Stimulated activated CD8-positive, alpha-beta memory T cell treated with anti-CD3 and anti-CD28 coated beads, Interleukin-2, amount 100 ng/mL, for 48 hours (primary cell): ENCODE results near the gene CDX2.

Source experiments
- DNase-seq, 2 donors: peaks; one replicate each; pipeline ENCODE4 v3.0.0-alpha.2; 2020; ENCODE audit warnings: low read depth in 2 of 2

CDX2 gene

GRCh38 chr13:27928805-27929753, 40.0 kb downstream of the CDX2 start:
- DNase-seq: no peak

GRCh38 chr13:27928353-27928804, 40.7 kb downstream of the CDX2 start:
- no peak for DNase-seq

- DNase-seq: no peak
These were observed 41.4 kb downstream of the CDX2 start for GRCh38 chr13:27927444-27928352.

DNA sequence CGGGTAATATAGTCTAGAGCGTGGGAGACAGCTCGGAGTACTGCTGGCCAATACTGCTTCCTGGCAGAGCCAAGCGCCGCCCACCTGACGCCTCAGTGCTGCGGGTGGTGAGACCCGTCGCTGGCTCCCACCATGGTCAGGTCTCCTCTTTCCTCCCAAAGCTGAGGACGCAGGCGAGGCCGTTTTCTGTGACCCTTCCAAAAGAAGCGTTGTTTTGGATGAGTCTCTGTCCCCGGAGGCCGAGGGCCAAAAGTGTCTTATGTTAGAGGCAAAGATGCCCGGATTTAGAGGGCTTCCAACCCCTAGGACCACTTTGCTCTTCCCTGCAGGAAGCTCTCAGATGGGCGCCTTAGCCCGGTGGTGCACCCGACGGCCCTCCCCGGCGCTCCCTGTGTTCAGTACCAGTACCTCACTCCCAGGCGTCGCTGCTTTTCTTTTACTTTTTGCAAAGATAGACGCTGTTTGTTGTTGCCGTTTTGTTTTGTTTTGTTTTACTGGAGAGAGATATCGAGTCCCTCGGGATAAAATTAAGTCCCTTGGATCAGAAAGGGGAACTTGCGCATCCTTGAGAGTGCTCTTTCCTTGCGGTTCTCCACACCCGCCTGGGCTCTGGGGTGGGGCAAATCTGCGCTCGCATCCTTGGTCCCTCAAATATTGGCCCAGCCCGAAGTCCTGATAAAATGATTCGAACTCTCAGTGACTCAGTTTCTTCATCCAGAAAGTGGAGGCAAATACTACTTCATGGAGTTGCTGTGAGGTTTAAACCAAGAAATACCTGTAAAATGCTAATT, 42.3 kb downstream of the CDX2 start:
- DNase-seq: no peak

GRCh38 chr13:27925220-27925991, 43.7 kb downstream of the CDX2 start:
- DNase-seq: no peak

DNA sequence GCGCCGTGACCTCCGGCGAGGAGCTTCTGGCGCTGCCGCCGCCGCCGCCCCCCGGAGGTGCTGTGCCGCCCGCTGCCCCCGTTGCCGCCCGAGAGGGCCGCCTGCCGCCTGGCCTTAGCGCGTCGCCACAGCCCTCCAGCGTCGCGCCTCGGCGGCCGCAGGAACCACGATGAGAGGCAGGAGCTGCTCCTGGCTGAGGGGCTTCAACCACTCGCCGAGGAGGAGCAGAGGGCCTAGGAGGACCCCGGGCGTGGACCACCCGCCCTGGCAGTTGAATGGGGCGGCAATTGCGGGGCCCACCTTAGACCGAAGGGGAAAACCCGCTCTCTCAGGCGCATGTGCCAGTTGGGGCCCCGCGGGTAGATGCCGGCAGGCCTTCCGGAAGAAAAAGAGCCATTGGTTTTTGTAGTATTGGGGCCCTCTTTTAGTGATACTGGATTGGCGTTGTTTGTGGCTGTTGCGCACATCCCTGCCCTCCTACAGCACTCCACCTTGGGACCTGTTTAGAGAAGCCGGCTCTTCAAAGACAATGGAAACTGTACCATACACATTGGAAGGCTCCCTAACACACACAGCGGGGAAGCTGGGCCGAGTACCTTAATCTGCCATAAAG, 44.5 kb downstream of the CDX2 start:
- DNase-seq: no peak

GRCh38 chr13:27923794-27924528, 45.2 kb downstream of the CDX2 start:
- DNase-seq: no peak

- no peak for DNase-seq
These were observed 46.1 kb downstream of the CDX2 start for GRCh38 chr13:27922883-27923612.

DNA sequence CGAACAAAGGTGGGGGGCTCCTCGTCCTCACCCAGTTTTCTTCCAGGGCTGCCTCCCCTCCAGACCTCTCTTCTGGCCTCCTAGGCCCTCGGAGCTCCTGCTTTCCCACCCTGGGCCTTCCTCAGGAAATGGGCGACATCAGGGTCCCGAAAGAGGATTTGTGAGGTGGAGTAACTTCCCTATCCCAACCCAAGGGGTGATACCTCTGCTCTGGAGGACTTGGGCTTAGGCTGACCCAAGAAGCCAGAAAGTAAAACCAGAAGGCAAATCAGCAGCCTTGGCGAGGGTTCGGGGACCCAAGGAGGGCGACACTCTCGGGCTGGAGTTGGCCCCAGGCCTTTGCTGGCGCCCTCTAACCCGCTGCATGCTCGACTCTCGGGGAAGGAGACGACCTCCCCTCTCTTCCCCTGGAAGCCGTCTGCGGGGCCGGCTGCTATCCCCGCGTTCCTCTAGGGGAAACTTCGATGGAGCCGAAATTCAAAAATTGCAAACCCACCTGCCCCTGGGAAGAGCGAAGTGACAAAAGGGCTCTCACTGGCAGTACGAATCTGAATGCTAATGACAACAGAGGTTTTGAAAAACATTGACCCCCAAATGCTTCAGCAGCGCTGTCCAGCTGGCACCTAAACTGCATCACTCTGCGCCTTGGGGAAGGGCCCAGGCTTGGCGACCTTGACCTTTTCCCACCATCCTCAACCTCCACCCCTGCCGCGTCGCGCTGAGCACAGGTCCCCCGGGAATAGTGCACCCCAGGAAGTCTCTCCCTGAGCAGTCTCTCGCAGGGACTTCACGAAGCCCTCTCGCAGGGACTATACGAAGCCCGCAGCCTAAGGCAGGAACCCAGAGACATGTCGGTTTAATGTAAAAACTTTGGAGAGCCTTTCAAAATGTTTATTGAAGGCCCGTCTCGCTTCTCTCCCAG, 46.9 kb downstream of the CDX2 start:
- no peak for DNase-seq

GRCh38 chr13:27921421-27921960, 47.6 kb downstream of the CDX2 start:
- no peak for DNase-seq

DNA sequence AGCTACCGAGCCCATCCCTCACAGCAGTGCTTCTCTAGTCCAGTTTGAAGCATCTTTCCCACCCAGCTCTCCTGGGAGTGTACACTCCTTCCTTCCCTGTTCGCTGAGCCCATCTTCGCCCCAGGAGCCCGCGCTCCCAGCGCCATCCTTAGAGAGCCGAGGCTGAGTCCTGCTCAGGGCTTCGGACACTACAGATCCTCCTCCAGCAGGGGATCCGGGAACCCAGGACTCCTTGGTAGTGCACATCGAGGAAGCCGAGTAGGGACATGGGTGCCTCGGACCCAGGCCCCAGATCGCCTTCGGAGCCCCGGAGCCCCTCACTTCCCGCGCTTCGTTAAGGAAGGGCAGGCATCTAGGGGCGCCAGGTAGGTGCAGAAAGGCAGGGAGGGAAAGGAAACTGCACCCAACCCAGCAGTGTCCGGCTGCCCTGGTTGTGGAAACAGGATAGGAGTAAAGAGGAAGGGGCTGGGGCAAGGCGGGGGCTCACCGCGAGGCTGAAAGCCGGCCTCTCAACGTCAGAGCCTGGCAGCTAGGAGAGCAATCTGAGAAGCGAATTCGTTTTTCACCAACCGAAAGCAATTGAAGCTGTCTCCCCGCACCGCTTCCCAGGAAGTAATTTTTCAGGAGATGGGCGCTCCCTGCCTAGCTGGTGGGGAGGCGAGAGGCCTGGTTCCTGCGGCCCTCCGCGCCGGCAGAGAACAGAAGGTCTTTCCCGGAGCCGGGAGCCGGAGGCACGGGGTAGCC, 48.3 kb downstream of the CDX2 start:
- DNase-seq: no peak

GRCh38 chr13:27919934-27920676, 49.0 kb downstream of the CDX2 start, which contains the start of gene PDX1:
PDX1 (plus strand) TSS chr13:27920000; CDS start chr13:27920139, 139 bp downstream.
- peak in 1 of 2 donors; percentile 41 for DNase-seq

- no peak for DNase-seq
These were observed 49.5 kb downstream of the CDX2 start for GRCh38 chr13:27919659-27919933.

DNA sequence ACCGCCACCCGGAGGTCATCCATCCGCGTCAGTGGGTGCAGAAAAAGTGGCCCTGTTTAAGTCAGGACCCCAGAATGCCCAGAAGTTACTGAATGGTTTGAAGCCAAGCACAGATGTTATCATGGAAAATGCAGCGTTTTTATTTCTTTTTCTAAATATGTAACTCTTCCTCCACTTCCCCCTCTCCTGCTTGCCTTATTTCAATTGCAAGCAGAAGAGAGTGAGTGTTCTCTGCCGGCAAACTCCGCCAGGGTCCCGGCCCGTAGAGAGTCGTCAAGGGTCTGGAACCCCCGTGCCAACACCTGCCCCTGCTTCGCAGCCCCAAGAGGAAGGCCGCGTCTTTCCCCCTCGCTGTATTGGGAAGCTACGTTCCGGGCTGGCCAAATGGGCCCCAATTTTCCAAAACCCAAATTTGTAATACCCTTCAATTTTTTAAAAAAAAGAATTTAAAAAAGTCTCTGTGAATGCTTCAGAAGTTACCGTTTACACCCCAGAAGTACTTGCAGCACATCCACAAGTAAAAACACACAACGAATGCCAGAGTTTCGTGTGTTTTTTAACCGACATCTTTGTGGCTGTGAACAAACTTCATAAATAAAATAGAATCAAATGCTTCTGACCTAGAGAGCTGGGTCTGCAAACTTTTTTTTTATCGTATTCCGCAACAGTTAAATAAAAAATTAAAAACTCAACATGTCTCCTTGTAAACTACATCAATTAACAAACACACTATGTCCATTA, 50.0 kb downstream of the CDX2 start:
- DNase-seq: no peak

- no peak for DNase-seq
These were observed 50.8 kb downstream of the CDX2 start for GRCh38 chr13:27918041-27918917.
